HEK293 (cell line): ENCODE data around the gene MRNIP.

Source experiments
- CTCF ChIA-PET: fragments of 350-600 bp; formaldehyde crosslinking; extraction: SDS; loops from one replicate; lab custom pipeline; 2021; ENCODE audit warnings: antibody characterized with exemption; lab: Yijun Ruan, JAX
- POLR2A ChIA-PET: fragments of 300-600 bp; formaldehyde crosslinking; extraction: SDS; loops from one replicate; lab custom pipeline; 2020; ENCODE audit warnings: antibody characterized with exemption, inconsistent platforms; lab: Yijun Ruan, JAX
- H3K27ac ChIP-seq: fragments of 200-500 bp; sonication (Bioruptor generic); 2 replicates; pipeline ENCODE4 v1.5.1; 2014; ENCODE audit warnings: low read depth, low read length, control low read depth, inconsistent platforms; ENCODE audit errors: extremely low read depth
- H3K36me3 ChIP-seq, 2 experiments: fragments of 200-500 bp in 1 of 2; sonication (Bioruptor generic) in 1 of 2; 1 replicate in 1 of 2; 2 replicates in 1 of 2; pipeline ENCODE4 v1.5.1; 2014 to 2017; ENCODE audit warnings: inconsistent platforms in 2 of 2, low read length in 2 of 2; ENCODE audit not compliant: control insufficient read depth in 2 of 2, insufficient read depth in 1 of 2
- H3K4me1 ChIP-seq: fragments of 200-500 bp; sonication (Bioruptor generic); 2 replicates; pipeline ENCODE4 v1.5.1; 2014; ENCODE audit warnings: mild to moderate bottlenecking, low read length, inconsistent platforms; ENCODE audit not compliant: control insufficient read depth, insufficient read depth
- H3K4me3 ChIP-seq: 2 replicates; pipeline ENCODE4 v1.5.1; 2011; ENCODE audit warnings: low read depth, mild to moderate bottlenecking, control low read depth, low read length, moderate library complexity
- H3K9me3 ChIP-seq: fragments of 200-500 bp; sonication (Bioruptor generic); 2 replicates; pipeline ENCODE4 v1.5.1; 2014; ENCODE audit warnings: low read depth, low read length, inconsistent platforms; ENCODE audit not compliant: control insufficient read depth, insufficient read depth
- FEZF1 ChIP-seq: fragments of 450-650 bp; formaldehyde crosslinking; IDR thresholded peaks from 2 replicates; pipeline ENCODE4 v1.5.1; 2016; ENCODE audit warnings: missing biosample characterization, missing genetic modification characterization
- GLIS1 ChIP-seq: fragments of 450-650 bp; formaldehyde crosslinking; IDR thresholded peaks from 2 replicates; pipeline ENCODE4 v1.5.1; 2016; ENCODE audit warnings: missing biosample characterization, missing genetic modification characterization
- HOXA7 ChIP-seq: sonication (generic); formaldehyde crosslinking; IDR thresholded peaks from 2 replicates; pipeline ENCODE4 v1.8.1; 2022; ENCODE audit warnings: missing genetic modification reagents, borderline replicate concordance
- KLF8 ChIP-seq: fragments of 450-650 bp; formaldehyde crosslinking; IDR thresholded peaks from 2 replicates; pipeline ENCODE4 v1.5.1; 2016; ENCODE audit warnings: missing biosample characterization, missing genetic modification characterization
- WT1 ChIP-seq: fragments of 450-650 bp; formaldehyde crosslinking; IDR thresholded peaks from 2 replicates; pipeline ENCODE4 v1.5.1; 2016; ENCODE audit warnings: missing biosample characterization, missing genetic modification characterization
- ZNF138 ChIP-seq: fragments of 450-650 bp; formaldehyde crosslinking; IDR thresholded peaks from 2 replicates; pipeline ENCODE4 v1.5.1; 2016; ENCODE audit warnings: missing biosample characterization, missing genetic modification characterization, borderline replicate concordance
- ZNF2 ChIP-seq: fragments of 450-650 bp; formaldehyde crosslinking; IDR thresholded peaks from 2 replicates; pipeline ENCODE4 v1.5.1; 2016; ENCODE audit warnings: missing biosample characterization, missing genetic modification characterization
- ZNF214 ChIP-seq: fragments of 450-650 bp; formaldehyde crosslinking; IDR thresholded peaks from 2 replicates; pipeline ENCODE4 v1.5.1; 2017; ENCODE audit warnings: missing biosample characterization, mild to moderate bottlenecking, missing genetic modification characterization, borderline replicate concordance
- ZNF223 ChIP-seq: fragments of 450-650 bp; formaldehyde crosslinking; IDR thresholded peaks from 2 replicates; pipeline ENCODE4 v1.5.1; 2016; ENCODE audit warnings: missing biosample characterization, missing genetic modification characterization
- ZNF23 ChIP-seq: fragments of 450-650 bp; formaldehyde crosslinking; IDR thresholded peaks from 2 replicates; pipeline ENCODE4 v1.5.1; 2016; ENCODE audit warnings: missing biosample characterization, missing genetic modification characterization, borderline replicate concordance
- ZNF292 ChIP-seq: fragments of 450-650 bp; formaldehyde crosslinking; IDR thresholded peaks from 2 replicates; pipeline ENCODE4 v1.5.1; 2016; ENCODE audit warnings: low read depth, missing biosample characterization, missing genetic modification characterization, borderline replicate concordance
- ZNF398 ChIP-seq: fragments of 450-650 bp; formaldehyde crosslinking; IDR thresholded peaks from 2 replicates; pipeline ENCODE4 v1.5.1; 2017; ENCODE audit warnings: missing biosample characterization, missing genetic modification characterization
- ZNF426 ChIP-seq: fragments of 450-650 bp; formaldehyde crosslinking; IDR thresholded peaks from 2 replicates; pipeline ENCODE4 v1.5.1; 2017; ENCODE audit warnings: missing biosample characterization, missing genetic modification characterization, mild to moderate bottlenecking, inconsistent platforms, moderate library complexity
- ZNF510 ChIP-seq: fragments of 450-650 bp; formaldehyde crosslinking; IDR thresholded peaks from 2 replicates; pipeline ENCODE4 v1.5.1; 2018; ENCODE audit warnings: mild to moderate bottlenecking, missing genetic modification characterization, missing biosample characterization; ENCODE audit not compliant: insufficient replicate concordance
- ZNF530 ChIP-seq: fragments of 450-650 bp; formaldehyde crosslinking; IDR thresholded peaks from 2 replicates; pipeline ENCODE4 v1.5.1; 2016; ENCODE audit warnings: low read depth, missing biosample characterization, missing genetic modification characterization
- ZNF658 ChIP-seq: fragments of 450-650 bp; formaldehyde crosslinking; IDR thresholded peaks from 2 replicates; pipeline ENCODE4; 2016; ENCODE audit warnings: missing biosample characterization, missing genetic modification characterization
- ZNF660 ChIP-seq: fragments of 450-650 bp; IDR thresholded peaks from 2 replicates; pipeline ENCODE4 v1.5.1; 2018; ENCODE audit warnings: missing biosample characterization, mild to moderate bottlenecking, missing genetic modification characterization
- ZNF768 ChIP-seq: fragments of 450-650 bp; formaldehyde crosslinking; IDR thresholded peaks from 2 replicates; pipeline ENCODE4 v1.5.1; 2018; ENCODE audit warnings: missing biosample characterization, mild to moderate bottlenecking, missing genetic modification characterization
- TF ChIP-seq, protein P1 (sequence below): fragments of 450-650 bp; formaldehyde crosslinking; IDR thresholded peaks from 2 replicates; pipeline ENCODE4 v1.5.1; 2016; ENCODE audit warnings: missing biosample characterization, missing genetic modification characterization
- TF ChIP-seq, protein P2 (sequence below): fragments of 450-650 bp; formaldehyde crosslinking; IDR thresholded peaks from 2 replicates; pipeline ENCODE4 v1.5.1; 2016; ENCODE audit warnings: missing biosample characterization, missing genetic modification characterization

MRNIP gene

DNA sequence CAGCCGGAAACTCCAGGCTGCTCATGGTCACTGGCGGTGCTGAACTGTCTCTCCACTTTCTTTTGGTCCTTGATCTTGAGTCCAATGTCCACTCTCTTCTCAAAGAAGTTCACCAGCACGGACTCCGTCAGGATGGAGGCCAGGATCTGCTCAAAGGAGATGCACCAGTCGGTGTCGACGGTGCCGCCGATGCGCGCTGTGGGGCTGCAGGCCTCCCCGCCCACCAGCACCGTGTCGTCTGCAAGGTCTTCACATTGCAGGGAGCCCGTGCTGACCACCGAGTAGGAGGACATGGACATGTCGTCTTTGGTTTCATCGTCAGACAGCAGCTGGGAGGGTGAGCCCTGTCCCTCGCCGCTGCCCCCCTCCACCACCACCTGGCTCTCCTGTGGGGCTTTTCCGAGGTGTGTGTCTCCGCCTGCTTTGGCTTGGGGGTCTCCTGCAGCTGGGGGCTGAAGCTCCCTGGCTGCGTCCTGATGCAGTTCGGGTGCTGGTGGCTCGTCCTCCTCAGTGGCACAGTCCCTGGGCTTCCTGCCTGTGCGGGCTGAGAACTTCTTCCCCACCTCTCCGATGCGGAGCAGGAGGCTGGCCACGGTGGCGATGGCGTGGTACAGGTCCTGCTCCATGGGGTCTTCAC lies 5.0 kb upstream of the MRNIP start:
- Histone ChIP-seq H3K27ac (no peak overlapping the region), H3K4me3 (no peak overlapping the region), H3K36me3 (peaks cover 3 to 69% of the 10 kb centered on the region in 2 experiments; a peak in 2 of 3 replicates), H3K9me3 (no peaks in the 10 kb centered on the region), H3K4me1 (no peaks in the 10 kb centered on the region)
- ChIA-PET POLR2A (no interaction called here), CTCF (no interaction called here)
- no peak for TF ChIP-seq HOXA7

DNA sequence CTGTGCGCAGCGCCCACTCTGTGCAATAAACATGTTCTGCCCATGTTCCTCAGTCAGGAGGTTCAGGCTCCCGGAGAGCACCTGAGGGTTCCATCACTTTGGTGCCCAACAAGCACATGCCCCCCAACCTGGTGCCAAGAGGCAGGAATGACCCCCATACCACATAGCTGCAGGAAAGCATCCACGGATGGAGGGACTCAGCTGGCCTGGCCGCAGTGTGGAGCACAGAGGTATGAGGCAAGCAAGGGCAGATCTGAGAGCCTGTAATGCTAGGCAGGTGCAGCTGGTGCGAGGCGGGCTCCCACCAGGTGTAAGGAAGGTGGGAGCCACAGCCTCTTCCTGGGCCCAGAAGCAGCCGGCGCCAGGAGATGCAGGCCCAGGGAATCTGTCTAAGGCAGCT lies 4.3 kb upstream of the MRNIP start:
- Histone ChIP-seq H3K27ac (no peak overlapping the region), H3K36me3 (peaks cover 3 to 62% of the 10 kb centered on the region in 2 experiments; a peak in 2 of 3 replicates), H3K9me3 (no peaks in the 10 kb centered on the region), H3K4me1 (no peaks in the 10 kb centered on the region), H3K4me3 (no peak overlapping the region)
- TF ChIP-seq ZNF2 (tag by site-specific recombination) (no peak), ZNF23 (tag by site-specific recombination) (no peak), ZNF398 (no peak), ZNF223 (no peak), FEZF1 (tag by site-specific recombination) (no peak), WT1 (tag by site-specific recombination) (no peak), ZNF660 (tag by site-specific recombination) (no peak), ZNF768 (tag by site-specific recombination) (no peak), ZNF292 (tag by site-specific recombination) (no peak), ZNF658 (tag by site-specific recombination) (no peak), ZNF138 (tag by site-specific recombination) (no peak), ZNF530 (no peak), ZNF510 (tag by site-specific recombination) (no peak), KLF8 (tag by site-specific recombination) (no peak), ZNF214 (no peak), ZNF426 (tag by site-specific recombination) (no peak), GLIS1 (no peak)
- TF ChIP-seq, protein P1, sequence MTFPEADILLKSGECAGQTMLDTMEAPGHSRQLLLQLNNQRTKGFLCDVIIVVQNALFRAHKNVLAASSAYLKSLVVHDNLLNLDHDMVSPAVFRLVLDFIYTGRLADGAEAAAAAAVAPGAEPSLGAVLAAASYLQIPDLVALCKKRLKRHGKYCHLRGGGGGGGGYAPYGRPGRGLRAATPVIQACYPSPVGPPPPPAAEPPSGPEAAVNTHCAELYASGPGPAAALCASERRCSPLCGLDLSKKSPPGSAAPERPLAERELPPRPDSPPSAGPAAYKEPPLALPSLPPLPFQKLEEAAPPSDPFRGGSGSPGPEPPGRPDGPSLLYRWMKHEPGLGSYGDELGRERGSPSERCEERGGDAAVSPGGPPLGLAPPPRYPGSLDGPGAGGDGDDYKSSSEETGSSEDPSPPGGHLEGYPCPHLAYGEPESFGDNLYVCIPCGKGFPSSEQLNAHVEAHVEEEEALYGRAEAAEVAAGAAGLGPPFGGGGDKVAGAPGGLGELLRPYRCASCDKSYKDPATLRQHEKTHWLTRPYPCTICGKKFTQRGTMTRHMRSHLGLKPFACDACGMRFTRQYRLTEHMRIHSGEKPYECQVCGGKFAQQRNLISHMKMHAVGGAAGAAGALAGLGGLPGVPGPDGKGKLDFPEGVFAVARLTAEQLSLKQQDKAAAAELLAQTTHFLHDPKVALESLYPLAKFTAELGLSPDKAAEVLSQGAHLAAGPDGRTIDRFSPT (tag by site-specific recombination) = no peak
- TF ChIP-seq, protein P2, sequence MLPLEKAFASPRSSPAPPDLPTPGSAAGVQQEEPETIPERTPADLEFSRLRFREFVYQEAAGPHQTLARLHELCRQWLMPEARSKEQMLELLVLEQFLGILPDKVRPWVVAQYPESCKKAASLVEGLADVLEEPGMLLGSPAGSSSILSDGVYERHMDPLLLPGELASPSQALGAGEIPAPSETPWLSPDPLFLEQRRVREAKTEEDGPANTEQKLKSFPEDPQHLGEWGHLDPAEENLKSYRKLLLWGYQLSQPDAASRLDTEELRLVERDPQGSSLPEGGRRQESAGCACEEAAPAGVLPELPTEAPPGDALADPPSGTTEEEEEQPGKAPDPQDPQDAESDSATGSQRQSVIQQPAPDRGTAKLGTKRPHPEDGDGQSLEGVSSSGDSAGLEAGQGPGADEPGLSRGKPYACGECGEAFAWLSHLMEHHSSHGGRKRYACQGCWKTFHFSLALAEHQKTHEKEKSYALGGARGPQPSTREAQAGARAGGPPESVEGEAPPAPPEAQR (tag by site-specific recombination) = no peak
- POLR2A ChIA-PET = no interaction called here
- CTCF ChIA-PET = no interaction called here
